LNCAP (cell line): Measurements from ENCODE around the gene SPATS2.

Experiments used
- TF ChIP-seq, protein P1 (sequence below): fragments of 450-650 bp; IDR thresholded peaks from 2 replicates; pipeline ENCODE4 v1.5.1; 2017; ENCODE audit warnings: mild to moderate bottlenecking

SPATS2 gene

GRCh38 chr12:49550693-49551252, 183.5 kb downstream of the SPATS2 start:
- TF ChIP-seq, protein P1, sequence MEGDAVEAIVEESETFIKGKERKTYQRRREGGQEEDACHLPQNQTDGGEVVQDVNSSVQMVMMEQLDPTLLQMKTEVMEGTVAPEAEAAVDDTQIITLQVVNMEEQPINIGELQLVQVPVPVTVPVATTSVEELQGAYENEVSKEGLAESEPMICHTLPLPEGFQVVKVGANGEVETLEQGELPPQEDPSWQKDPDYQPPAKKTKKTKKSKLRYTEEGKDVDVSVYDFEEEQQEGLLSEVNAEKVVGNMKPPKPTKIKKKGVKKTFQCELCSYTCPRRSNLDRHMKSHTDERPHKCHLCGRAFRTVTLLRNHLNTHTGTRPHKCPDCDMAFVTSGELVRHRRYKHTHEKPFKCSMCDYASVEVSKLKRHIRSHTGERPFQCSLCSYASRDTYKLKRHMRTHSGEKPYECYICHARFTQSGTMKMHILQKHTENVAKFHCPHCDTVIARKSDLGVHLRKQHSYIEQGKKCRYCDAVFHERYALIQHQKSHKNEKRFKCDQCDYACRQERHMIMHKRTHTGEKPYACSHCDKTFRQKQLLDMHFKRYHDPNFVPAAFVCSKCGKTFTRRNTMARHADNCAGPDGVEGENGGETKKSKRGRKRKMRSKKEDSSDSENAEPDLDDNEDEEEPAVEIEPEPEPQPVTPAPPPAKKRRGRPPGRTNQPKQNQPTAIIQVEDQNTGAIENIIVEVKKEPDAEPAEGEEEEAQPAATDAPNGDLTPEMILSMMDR, result no peak

- TF ChIP-seq, protein P1, result no peak
These were observed 184.8 kb downstream of the SPATS2 start for GRCh38 chr12:49552014-49552413.

- TF ChIP-seq, protein P1, result no peak
These were observed 185.2 kb downstream of the SPATS2 start for GRCh38 chr12:49552425-49552824.

DNA sequence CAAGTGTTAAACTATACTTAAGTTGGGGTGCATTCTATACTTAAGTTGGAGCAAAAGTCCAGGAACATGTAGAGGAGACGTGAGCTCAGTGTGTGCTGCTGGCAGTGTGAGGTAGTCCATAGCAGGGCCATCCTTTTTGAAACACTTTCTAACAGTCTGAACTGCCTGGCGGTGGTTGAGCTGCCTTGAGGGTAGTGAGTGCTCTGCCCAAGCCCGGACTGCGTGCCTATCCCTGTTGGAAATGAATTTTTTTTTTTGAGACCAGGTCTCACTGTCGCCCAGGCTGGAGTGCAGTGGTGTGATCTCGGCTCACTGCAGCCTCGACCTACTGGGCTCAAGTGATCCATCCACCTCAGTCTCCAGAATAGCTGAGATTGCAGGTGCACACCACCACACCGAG, 185.6 kb downstream of the SPATS2 start:
- TF ChIP-seq, protein P1, result no peak

- TF ChIP-seq, protein P1, result peak; percentile 68
These were observed 186.3 kb downstream of the SPATS2 start for GRCh38 chr12:49553512-49554088.

DNA sequence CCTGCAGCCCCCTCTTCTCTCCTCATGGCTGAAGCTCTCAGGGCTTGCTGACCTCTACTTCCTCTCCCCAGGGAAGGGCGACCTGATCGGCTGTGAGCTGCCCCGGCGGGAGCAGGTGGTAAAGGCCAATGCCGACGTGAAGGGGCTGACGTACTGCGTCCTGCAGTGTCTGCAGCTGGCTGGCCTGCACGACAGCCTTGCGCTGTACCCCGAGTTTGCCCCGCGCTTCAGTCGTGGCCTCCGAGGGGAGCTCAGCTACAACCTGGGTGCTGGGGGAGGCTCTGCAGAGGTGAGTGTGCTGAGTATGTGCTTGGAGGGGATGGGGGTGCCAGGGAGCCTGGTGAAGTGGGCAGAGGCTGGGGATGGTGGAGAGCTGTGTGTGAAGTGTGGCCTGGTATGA, 187.0 kb downstream of the SPATS2 start:
- TF ChIP-seq, protein P1, result no peak

DNA sequence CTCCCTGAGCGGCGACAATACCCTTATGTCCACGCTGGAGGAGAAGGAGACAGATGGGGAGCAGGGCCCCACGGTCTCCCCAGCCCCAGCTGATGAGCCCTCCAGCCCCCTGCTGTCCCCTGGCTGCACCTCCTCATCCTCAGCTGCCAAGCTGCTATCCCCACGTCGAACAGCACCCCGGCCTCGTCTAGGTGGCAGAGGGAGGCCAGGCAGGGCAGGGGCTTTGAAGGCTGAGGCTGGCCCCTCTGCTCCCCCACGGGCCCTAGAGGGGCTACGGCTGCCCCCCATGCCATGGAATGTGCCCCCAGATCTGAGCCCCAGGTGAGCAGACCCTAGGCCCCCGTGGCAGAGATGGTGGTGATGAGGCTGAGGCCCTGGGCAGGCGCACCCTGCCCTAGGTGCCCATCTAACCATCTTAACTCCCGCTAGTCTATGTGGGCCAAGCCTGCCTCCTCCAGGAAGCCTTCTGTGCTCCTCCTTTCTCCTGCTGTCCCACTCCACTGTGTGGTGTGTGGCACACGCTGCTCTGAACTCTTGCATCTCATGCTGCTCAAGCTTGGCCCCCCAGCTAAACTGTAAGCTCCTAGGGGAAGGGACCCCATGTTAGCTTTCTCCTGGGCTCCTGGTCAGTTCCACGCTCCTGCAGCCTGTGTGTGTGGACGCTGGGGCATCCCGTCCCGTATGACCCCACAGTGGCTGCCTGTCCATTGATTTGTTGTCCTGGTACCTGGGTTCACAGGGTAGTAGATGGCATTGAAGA, 188.5 kb downstream of the SPATS2 start:
- TF ChIP-seq, protein P1, result no peak
